Femur (tissue), 1 donor: ENCODE results near the gene PPP1R14D.

ENCODE experiments used
- DNase-seq: peaks from one replicate; pipeline ENCODE4 v3.0.0-alpha.2; 2017

Gene PPP1R14D

GRCh38 chr15:40776537-40777141 is 51.9 kb downstream of the PPP1R14D start:
- peak; percentile 66 for DNase-seq

GRCh38 chr15:40775740-40776536 is 52.6 kb downstream of the PPP1R14D start:
- DNase-seq, result no peak

GRCh38 chr15:40775007-40775406 is 53.5 kb downstream of the PPP1R14D start:
- no peak for DNase-seq

GRCh38 chr15:40773902-40774301 is 54.6 kb downstream of the PPP1R14D start:
- DNase-seq, result no peak

GRCh38 chr15:40773496-40773895 is 55.0 kb downstream of the PPP1R14D start:
- DNase-seq, result no peak

DNA sequence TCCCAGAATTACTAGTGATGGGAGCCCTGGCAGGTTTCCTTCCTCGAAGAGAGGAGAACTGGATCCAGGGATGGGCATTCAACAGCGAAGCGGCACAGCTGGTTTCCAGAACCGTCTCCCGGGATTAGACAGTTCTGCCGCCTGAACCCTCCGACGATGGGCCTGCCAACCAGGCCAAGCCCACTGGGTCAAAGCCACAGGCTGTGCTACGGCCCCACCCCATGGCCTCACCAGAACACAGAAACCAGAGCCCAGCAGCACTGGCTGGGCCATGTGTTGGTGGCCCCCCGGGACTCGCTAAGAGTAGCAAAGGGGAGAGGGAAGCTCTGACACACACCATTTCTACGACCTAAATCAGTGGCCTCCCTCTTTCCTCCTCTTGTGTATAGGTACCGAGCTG is 56.5 kb downstream of the PPP1R14D start:
- no peak for DNase-seq

- DNase-seq, result no peak
These were observed 57.3 kb downstream of the PPP1R14D start for GRCh38 chr15:40771242-40771641.

DNA sequence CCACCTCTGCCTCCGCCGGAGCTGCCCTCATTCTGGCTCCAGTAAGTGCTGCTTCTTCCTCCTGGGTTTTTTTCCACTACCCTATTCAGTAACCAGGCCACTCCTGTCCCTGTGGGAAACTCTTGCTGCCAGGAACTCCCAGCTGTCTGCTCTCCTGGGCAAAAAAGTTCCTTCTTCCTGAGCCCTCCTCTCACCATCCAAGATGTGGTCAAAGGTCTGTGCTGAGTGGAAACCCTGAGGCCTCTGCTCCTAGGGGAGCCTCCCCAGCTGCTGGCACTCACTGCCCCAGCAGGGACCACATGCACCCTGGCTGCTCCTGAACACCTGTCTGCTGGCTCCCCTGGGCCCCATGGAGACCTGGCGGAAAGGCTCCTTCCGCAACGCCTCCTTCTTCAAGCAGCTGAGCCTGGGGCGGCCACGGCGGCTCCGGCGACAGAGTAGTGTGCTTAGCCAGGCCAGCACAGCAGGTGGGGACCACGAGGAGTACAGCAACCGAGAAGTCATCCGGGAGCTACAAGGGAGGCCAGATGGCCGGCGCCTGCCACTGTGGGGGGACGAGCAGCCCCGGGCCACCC is 58.3 kb downstream of the PPP1R14D start:
- DNase-seq, result peak; percentile 51

DNA sequence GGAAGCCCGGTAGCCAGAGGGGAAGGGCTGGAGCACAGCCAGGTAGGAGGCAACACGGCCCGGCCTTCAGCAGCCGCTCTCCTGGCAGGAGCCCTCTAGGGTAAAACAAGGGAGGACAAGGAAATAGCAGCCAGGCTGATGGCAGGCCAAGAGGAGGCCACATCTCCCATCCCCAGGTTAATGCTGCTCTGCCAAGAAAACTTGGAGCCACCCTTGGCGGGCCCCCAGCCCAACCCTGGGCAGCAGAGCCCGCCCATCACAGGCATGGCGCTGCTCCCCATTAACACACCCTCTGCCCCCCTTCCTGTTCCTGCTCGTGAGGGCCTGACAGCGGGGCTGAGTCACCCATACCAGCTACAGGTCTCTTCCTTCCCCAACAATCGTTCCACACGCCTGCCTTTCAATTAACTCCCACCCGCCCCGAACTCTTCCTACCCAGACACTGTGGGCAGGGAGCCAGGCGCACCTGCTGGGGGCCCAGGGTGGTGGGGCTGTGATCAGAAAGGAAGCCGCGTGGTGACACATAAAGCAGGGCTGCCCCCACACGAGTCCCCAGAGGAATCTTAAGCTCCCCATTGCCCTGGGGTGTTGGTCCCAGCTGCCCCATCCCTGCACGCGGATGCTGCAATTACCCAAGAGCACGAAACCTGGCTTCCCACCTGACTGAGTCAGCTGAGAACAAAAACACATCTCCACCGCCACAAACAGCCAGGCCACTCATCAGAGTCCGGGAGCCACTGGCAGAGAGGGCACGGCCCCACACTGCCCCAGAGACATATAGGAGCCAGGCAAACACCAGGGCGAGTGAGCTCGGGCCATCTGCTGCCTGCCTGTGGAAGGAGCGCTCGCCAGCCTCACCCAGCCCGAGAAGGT is 59.0 kb downstream of the PPP1R14D start, which contains the start of gene C15orf62:
C15orf62 (plus strand) TSS at position 707 of the 873 bp plus-strand sequence. CDS start 516 bp downstream, outside the sequence.
- DNase-seq, result peak; percentile 73

DNA sequence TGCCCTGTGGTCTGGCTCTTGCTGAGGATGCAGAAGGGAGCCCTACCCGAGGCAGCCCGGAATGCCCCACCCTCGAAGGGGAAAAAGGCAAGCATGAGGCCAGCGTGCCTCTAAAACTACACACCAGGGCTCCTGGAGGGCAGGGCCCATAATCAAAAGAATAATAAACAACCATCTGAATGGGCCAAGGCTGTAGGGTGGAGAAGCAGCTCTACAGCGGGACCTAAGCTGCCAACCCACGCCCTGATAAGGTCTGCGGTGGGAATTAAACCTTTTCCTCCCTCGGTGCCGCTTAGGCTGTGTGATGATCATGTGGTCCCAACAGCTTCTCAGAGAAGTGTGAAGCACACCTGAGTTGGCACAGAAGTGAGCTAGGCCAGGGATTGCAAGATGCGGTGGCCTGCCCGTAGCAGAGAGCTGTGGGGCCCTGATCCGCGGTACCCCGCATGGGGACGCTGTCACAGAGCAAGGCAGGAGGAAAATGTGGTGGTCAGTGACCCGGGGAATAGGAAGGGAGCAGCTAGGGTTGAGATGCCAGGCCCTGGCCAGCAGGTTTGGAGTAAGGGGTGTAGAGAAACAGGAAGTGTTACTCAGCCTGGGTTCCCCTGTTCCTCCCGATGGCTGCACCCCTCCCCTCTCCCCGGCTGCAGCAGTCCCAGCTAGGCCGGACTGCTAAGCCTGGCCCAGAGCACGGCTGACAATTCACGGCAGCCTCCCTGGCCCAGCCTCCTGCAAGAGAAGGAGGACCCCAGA is 59.8 kb downstream of the PPP1R14D start:
- DNase-seq, result no peak

- no peak for DNase-seq
These were observed 60.5 kb downstream of the PPP1R14D start for GRCh38 chr15:40767838-40768500.

- no peak for DNase-seq
These were observed 61.3 kb downstream of the PPP1R14D start for GRCh38 chr15:40766906-40767837.

DNA sequence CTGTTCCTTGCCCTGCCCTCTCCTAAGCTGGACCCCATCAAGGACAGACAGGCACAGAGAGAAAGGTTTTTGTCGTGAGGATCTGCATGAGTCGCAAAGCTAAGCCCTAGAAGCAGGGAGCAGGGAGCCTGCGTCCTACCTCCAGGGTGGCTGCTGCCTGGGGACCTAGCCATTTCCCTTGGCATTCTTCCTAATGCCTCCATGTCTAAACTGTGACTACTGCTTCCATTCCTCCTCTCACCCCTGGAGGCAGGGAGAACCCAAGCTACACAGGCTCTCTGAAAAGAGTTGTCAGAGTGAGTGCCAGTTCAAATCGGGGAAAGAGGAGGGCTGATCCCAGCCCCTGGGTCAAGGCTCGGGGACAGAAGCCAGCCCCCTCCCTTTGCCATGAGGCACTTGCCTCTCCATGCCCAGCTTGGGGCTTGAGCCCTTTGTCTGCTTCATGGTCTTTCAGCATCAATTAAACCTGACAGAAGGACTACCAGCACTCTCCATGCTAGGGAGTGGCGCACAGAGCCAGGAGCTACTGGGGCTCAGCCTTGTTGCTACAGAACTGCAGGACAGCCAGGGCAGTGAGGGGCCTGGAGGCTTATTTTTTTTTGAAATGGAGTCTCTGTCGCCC is 62.2 kb downstream of the PPP1R14D start:
- DNase-seq, result no peak
